ENCODE data around the gene WIPI1.
"Not testable (repeated sequence)": the region's sequence is repeated elsewhere in the genome, so short reads cannot be mapped to it uniquely, and the experiment has no call there.

Gene WIPI1

DNA sequence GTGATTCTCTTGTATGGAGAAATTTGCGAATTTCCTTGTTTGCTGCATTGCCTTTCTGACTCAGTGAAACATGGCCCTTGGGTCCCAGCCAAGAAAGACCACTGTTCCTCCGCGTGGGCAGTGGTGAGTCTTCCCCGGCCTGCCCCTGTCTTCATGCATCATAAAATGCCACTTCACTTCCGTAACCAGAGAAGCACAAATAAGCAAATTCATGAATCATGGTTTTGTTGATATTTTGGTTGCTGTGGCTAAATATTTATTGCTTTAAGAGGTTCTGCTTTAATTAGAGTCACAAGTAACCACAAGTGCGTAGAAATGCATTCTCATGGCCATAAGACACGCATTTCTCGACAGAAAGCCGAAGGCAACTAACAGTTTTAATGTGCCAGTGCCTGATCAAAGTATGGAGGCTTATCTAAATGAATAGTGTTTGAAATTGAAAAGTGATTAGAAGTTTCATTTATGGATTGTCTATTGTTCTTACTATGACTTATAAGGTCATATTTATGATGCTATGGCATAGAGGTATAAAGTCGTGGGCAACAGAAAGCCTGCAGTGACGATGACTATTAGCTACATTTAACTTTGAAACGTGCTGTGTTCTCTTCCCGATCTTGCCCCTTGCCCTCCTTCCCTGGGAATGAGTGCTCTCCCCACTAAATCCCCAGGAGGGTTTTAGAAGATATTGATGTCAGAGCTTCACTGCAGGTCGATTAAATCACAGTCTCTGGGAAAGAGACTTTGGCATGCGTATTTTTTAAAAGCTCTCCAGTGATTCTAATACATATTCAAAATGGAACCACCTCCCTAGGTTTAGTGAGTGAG, 76.0 kb downstream of the WIPI1 start:
- DNase-seq: no peak

GRCh38 chr17:68379692-68380677, 77.3 kb downstream of the WIPI1 start:
- no peak for DNase-seq

- DNase-seq: no peak
Observed at GRCh38 chr17:68379177-68379510, 78.2 kb downstream of the WIPI1 start.

DNA sequence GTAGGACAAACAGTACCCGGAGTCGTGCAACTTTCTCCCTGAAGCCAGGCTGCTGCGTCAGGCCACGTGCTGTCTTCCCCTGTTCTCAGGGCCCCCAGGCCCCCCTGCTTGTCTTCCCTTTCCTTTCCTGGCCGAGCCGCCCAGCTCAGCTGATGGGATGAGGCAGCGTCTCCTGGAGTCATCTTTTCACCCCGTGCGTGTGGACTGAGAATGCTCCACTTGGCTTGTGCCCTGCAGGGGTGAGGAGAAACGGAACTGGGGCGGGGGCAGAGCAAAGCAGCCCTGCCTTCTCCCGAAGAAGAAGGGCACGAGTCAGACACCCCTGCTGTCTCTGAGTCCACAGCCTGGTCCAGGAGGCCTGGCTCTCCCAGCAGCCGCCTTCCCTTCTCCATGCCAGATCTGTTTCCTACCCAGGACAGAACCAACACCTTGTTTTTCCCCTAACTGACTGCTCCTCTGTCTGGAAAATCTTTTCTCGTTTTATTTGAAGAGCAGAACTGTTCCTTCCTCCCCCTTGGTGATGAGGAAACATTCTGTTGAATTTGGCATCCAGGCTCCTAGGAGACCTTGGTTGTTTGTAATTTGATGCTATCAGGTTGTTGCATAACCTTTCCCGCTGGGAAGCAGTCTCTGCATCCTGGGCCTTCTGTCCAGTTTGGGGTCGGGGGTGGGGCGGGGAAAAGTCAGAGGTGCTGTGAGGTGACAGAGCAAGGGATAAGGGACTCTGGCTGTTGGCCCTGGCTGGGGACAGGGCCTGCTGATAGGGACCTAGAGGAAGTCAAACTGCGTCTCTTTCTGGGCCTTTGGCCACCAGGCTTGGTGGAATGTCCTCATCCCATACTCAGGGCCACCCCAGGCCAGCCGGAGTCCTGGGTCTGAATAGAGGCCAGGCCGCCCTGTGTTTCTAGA, 78.8 kb downstream of the WIPI1 start:
- no peak for DNase-seq

- DNase-seq: no peak
Observed at GRCh38 chr17:68377771-68378267, 79.5 kb downstream of the WIPI1 start.

GRCh38 chr17:68376178-68376577, 81.1 kb downstream of the WIPI1 start:
- not testable (repeated sequence) for DNase-seq

- no peak for DNase-seq
Observed at GRCh38 chr17:68375566-68375965, 81.7 kb downstream of the WIPI1 start.

Measured in activated gamma-delta T cell treated with Interleukin-2 at 50 U/mL for 16 hours (primary cell).